ACC112 (cell line): ENCODE data around the gene MAGI2.

ENCODE experiments used
- H2AFZ ChIP-seq: fragments of 200-600 bp; sonication (generic); one replicate; pipeline ENCODE4 v1.6.0; 2017; ENCODE audit warnings: antibody characterized with exemption, low read length; ENCODE audit not compliant: unreplicated experiment
- H3K27ac ChIP-seq: fragments of 200-600 bp; sonication (generic); 2 replicates; pipeline ENCODE4 v1.5.1; 2014; ENCODE audit warnings: low read depth, mild to moderate bottlenecking, antibody characterized with exemption, low read length, moderate library complexity
- H3K27me3 ChIP-seq: fragments of 200-600 bp; sonication (generic); 2 replicates; pipeline ENCODE4 v1.6.1; 2014; ENCODE audit warnings: mild to moderate bottlenecking, antibody characterized with exemption, low read length, moderate library complexity, mixed read lengths; ENCODE audit not compliant: insufficient read depth
- H3K36me3 ChIP-seq: fragments of 200-600 bp; sonication (generic); 2 replicates; pipeline ENCODE4 v1.6.1; 2016; ENCODE audit warnings: mild to moderate bottlenecking, antibody characterized with exemption, low read length, moderate library complexity, mixed read lengths; ENCODE audit not compliant: insufficient read depth
- H3K4me1 ChIP-seq: fragments of 200-600 bp; sonication (generic); one replicate; pipeline ENCODE4 v1.6.1; 2016; ENCODE audit warnings: low read length, mixed read lengths; ENCODE audit not compliant: insufficient read depth, unreplicated experiment, control insufficient read depth
- H3K4me3 ChIP-seq: fragments of 200-600 bp; sonication (generic); 2 replicates; pipeline ENCODE4 v1.5.1; 2014; ENCODE audit warnings: mild to moderate bottlenecking, low read depth, low read length
- H3K79me2 ChIP-seq: fragments of 200-600 bp; sonication (generic); one replicate; pipeline ENCODE4 v1.6.0; 2016; ENCODE audit warnings: low read length; ENCODE audit not compliant: control insufficient read depth, unreplicated experiment, insufficient read depth

MAGI2 gene

DNA sequence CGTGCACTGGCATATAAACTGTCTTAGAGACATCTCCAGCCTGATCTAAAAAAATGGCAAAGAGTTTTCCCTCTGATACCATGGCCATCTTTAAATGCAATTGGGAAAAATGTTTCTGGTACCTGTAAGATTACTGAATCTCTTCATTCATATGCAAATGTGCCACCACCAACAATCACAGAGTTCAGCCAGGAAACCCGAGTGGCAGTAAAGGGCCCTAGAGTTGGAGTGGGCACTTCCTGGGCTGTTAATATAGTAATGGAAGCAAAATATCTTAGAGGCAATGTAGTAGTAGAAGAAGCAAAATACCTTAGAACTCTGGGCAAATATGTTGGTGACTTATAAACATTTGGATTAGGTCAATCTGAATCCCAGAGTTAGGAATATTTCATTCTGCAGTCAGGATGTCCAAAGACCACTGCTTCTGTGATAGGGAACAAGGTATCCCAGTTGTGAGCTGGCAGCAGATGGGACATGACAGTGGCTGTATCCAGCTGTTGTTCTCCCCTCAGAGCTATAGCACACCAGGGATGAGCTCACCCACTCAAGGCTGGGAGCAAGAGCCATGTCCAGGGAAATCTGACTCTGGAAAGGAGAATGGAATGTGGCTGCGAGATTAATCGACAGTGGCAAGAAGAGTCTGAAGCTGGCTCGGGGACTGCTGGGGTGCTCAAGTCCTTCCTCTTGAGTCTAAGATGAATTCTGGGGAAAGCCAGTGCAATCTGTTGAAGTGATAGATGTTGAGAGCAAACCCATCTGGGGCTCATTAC lies 1322.8 kb downstream of the MAGI2 start:
- Histone ChIP-seq H3K4me3 (no peak overlapping the region), H3K27me3 (no peaks in the 10 kb centered on the region), H3K79me2 (no peaks in the 10 kb centered on the region), H3K36me3 (no peaks in the 10 kb centered on the region), H2AFZ (no peak overlapping the region), H3K27ac (no peak overlapping the region), H3K4me1 (no peaks in the 10 kb centered on the region)

DNA sequence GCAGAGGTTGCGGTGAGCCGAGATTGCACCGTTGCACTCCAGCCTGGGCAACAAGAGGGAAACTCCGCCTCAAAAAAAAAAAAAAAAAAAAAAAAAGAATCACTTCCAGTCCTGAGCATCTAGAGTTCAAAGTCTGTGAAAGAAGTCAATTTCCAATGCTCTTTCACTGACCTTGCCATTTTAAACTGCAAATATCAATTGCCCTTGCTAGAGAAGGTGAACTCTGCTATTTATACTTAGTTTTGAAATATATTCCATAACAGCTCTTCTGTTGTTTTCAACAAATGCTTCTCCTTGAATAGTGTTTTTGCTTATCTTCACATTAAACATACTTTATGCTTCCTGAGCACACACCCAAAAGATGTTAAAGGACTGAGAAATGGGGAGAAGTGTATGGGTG lies 1323.6 kb downstream of the MAGI2 start:
- Histone ChIP-seq H3K4me3 (no peak overlapping the region), H3K36me3 (no peaks in the 10 kb centered on the region), H2AFZ (no peak overlapping the region), H3K27me3 (no peaks in the 10 kb centered on the region), H3K27ac (no peak overlapping the region), H3K79me2 (no peaks in the 10 kb centered on the region), H3K4me1 (no peaks in the 10 kb centered on the region)

DNA sequence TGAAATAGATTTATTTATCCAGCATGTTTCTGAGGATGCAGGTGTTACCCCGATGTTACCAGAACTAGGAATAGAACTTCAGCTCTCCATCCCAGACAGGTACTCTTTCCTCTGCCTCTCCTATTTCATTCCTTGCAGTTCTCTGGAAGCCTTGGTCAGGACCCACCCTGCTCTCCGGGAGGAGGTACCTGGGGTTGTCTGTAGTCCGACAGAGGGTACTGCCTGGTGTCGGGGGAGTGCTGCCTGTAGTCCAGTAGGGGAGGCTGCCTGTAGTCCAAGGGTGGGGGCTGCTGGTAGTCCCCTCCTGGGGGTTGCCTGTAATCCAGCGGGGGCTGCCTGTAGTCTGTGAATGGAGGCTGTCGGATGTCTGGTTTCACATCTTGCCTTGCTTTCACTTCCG lies 1326.5 kb downstream of the MAGI2 start:
- Histone ChIP-seq H3K4me1 (no peaks in the 10 kb centered on the region), H3K27me3 (no peaks in the 10 kb centered on the region), H3K79me2 (no peaks in the 10 kb centered on the region), H2AFZ (no peak overlapping the region), H3K4me3 (no peak overlapping the region), H3K27ac (no peak overlapping the region), H3K36me3 (no peaks in the 10 kb centered on the region)

GRCh38 chr7:78125884-78126283 lies 1327.6 kb downstream of the MAGI2 start:
- no peak overlapping the region for H3K4me3 ChIP-seq
- no peak overlapping the region for H3K27ac ChIP-seq
- H3K27me3 ChIP-seq = no peaks in the 10 kb centered on the region
- no peaks in the 10 kb centered on the region for H3K36me3 ChIP-seq
- no peaks in the 10 kb centered on the region for H3K4me1 ChIP-seq
- no peaks in the 10 kb centered on the region for H3K79me2 ChIP-seq
- no peak overlapping the region for H2AFZ ChIP-seq

GRCh38 chr7:78124216-78124615 lies 1329.3 kb downstream of the MAGI2 start:
- Histone ChIP-seq H3K27me3 (no peaks in the 10 kb centered on the region), H3K36me3 (no peaks in the 10 kb centered on the region), H2AFZ (no peak overlapping the region), H3K4me1 (no peaks in the 10 kb centered on the region), H3K79me2 (no peaks in the 10 kb centered on the region), H3K4me3 (no peak overlapping the region), H3K27ac (no peak overlapping the region)

- Histone ChIP-seq H3K36me3 (no peaks in the 10 kb centered on the region), H3K4me3 (no peak overlapping the region), H3K4me1 (no peaks in the 10 kb centered on the region), H3K27me3 (no peaks in the 10 kb centered on the region), H3K27ac (no peak overlapping the region), H3K79me2 (no peaks in the 10 kb centered on the region), H2AFZ (no peak overlapping the region)
These were observed 1331.6 kb downstream of the MAGI2 start for GRCh38 chr7:78121888-78122287.

DNA sequence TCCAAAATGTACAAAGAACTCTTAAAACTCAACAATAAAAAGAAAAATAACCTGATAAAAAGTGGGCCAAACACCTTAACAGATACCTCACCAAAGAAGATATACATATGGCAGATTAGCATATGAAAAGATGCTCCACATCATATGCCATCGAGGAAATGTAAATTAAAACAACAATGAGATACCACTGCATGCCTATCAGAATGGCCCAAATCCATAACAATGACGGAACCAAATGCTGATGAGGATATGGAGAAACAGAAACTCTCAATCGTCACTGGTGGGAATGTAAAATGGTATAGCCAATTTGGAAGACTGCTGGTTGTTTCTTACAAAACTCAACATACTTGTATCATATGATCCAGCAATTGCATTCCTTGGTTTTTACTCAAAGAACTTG lies 1335.0 kb downstream of the MAGI2 start:
- Histone ChIP-seq H2AFZ (no peak overlapping the region), H3K4me3 (no peak overlapping the region), H3K27ac (no peak overlapping the region), H3K4me1 (peaks cover 4% of the 10 kb centered on the region), H3K79me2 (no peaks in the 10 kb centered on the region), H3K27me3 (no peaks in the 10 kb centered on the region), H3K36me3 (no peaks in the 10 kb centered on the region)

GRCh38 chr7:78115876-78116275 lies 1337.6 kb downstream of the MAGI2 start:
- Histone ChIP-seq H2AFZ (no peak overlapping the region), H3K4me3 (no peak overlapping the region), H3K27ac (no peak overlapping the region), H3K36me3 (no peaks in the 10 kb centered on the region), H3K4me1 (peaks cover 4% of the 10 kb centered on the region), H3K79me2 (no peaks in the 10 kb centered on the region), H3K27me3 (no peaks in the 10 kb centered on the region)

- Histone ChIP-seq H3K4me1 (peaks cover 4% of the 10 kb centered on the region), H3K36me3 (no peaks in the 10 kb centered on the region), H3K27ac (no peak overlapping the region), H3K4me3 (no peak overlapping the region), H3K79me2 (no peaks in the 10 kb centered on the region), H3K27me3 (no peaks in the 10 kb centered on the region), H2AFZ (no peak overlapping the region)
These were observed 1338.5 kb downstream of the MAGI2 start for GRCh38 chr7:78114993-78115392.

DNA sequence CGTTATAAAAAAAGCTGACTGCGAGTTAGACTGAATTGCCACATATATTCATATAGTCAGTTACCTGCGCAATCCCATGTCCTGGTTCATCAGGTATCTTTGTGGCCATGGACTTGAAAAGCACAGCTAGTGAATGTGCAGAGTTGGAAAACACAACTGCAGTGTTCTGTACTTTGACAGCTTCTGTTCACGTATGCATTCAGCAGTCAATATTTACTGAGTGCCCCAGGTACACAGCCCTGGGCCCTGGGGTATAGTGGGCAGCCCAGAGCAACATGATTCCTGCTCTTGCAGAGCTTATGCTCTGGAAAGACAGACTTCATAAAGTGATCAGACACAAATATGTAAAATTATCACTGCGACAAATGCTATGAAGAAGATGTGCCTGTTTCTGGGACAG lies 1341.0 kb downstream of the MAGI2 start:
- Histone ChIP-seq H3K27me3 (no peaks in the 10 kb centered on the region), H3K36me3 (no peaks in the 10 kb centered on the region), H3K27ac (no peak overlapping the region), H3K79me2 (no peaks in the 10 kb centered on the region), H3K4me3 (no peak overlapping the region), H3K4me1 (peaks cover 4% of the 10 kb centered on the region), H2AFZ (no peak overlapping the region)

- Histone ChIP-seq H3K79me2 (no peaks in the 10 kb centered on the region), H3K27me3 (no peaks in the 10 kb centered on the region), H2AFZ (no peak overlapping the region), H3K4me1 (peaks cover 4% of the 10 kb centered on the region), H3K4me3 (no peak overlapping the region), H3K36me3 (no peaks in the 10 kb centered on the region), H3K27ac (no peak overlapping the region)
These were observed 1342.1 kb downstream of the MAGI2 start for GRCh38 chr7:78111386-78111785.
